HG03045 (cell line): ENCODE results near the gene C1QB.
"Not testable (repeated sequence)": the region's sequence is repeated elsewhere in the genome, so short reads cannot be mapped to it uniquely, and the experiment has no call there.

Experiments used
- ATAC-seq: cut with Tn5 transposase; IDR thresholded peaks from one replicate; pipeline ENCODE4 v1.9.1; 2021; ENCODE audit warnings: mild to moderate bottlenecking, moderate library complexity; ENCODE audit not compliant: unreplicated experiment

The C1QB gene

GRCh38 chr1:22662318-22662717, 9.3 kb downstream of the C1QB start:
- no peak for ATAC-seq

DNA sequence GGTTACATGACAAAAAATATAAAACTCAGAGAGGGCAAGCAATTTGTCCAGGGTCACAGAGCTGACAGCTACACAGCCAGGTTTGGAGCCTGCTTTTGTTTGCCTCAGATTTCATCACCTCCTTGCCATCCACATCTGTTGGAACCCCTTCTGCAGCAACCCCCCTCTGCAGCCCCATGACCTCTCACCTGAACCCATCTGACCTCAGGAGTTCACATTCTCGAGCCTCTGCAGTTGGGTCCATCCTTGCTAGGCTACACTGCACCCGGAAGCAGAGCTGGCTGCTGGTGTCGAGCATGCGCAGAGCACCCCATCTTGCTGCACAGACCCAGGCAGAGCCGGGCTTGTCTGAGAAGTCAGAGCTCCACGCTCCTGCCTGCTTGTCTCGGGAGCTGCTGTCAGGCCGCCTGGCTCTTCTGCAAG, 10.0 kb downstream of the C1QB start:
- no peak for ATAC-seq

- no peak for ATAC-seq
These were observed 12.7 kb downstream of the C1QB start for GRCh38 chr1:22665752-22666151.

- no peak for ATAC-seq
These were observed 13.4 kb downstream of the C1QB start for GRCh38 chr1:22666412-22666811.

DNA sequence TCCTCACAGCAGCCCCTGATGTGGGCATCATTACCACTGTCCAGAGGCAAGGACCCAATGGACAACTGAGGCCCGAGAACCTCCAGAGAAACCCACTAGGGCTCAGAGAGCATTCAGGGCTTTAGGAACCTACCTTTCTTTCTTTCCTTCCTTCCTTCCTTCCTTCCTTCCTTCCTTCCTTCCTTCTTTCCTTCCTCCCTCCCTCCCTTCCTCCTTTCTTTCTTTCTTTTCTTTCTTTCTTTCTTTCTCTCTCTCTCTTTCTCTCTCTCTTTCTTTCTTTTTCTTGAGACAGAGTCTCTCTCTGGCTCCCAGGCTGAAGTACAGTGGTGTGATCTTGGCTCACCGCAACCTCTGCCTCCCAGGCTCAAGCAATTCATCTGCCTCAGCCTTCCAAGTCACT, 15.8 kb downstream of the C1QB start:
- ATAC-seq = not testable (repeated sequence)

DNA sequence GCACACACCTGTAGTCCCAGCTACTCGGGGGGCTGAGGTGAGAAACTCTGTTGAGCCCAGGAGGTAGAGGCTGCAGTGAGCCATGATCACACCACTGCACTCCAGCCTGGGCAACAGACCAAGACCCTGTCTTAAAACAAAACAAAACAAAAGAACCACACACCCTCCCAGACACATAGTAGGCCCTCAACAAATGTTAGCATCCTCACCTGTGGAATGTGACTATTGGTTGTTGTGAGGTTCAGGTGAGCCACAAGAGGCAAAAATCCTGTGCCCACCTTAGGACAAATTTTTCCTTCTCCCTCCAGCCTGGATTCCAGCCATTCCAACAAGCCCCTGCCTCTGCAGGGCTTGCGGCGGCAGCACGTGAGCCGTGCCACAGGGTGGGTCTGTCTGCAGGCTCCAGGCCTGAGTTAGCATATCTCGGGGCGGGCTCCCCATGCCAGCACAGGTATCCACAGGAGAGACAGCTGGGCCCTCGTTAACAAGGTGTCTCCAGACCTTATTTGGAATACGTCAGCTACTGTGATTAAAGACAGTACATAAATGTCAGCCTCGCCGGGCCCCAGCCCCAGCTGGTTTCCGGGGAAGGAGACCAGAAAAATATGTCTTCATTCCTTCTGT, 17.4 kb downstream of the C1QB start:
- no peak for ATAC-seq

DNA sequence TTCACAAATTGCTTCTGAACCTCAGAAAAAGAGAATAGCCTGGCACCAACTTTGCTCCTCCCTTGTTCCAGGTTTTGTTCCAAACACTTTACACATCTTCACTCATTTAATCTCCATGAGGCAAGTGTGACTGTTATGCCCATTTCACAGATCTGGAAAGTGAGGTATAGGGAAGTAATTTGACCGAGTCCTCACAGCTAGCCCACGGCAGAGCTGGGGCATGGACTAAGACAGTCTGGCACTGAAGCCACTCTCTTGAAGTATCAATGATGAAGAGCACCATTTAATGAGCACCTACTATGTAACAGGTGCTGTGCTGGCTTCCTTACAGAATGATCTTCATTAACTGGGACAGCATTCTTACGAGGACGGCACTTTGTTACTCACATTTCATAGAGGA, 19.0 kb downstream of the C1QB start:
- no peak for ATAC-seq

DNA sequence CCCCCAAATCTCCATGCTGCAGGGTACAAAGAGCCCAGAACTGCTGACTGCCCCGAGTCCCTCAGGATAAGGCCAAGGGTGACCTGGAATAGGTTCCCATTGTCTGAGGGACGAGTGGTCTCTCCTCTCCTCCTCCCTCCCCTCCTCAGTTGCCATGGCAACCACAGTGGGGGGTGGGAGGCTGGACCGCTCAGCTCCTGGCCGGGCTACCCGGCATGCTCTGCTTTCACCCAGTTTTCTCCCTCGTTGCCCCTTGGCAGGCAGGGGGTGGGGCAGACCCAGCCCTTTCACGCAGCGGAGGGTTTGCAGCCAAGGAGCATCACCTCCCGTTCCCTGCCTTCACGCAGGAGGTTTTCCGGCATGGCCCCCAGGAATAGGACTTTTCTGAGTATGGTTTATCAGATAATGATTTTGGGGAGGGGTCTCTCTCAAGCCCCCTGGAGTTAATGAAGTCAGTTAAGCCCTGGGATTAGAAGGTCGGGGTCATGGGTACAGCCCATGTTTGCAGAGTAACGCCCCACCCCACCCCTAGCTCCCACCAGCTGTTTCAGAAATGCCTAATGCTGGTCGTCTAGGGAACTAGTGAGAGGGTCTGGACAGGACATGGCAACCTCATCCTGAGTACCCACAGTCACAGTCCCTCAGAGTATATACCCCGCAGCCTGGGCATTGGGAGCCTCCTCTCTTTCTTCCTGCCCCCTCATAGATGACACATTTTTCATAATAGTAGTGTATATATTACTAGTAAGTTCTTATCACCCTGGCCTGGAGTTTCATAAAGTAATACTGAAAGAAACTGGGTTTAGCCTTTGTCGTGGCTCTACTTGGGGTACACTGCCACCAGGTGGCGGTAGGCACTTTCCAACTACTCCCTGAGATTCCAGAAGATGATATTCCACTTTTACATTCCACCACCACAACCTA, 20.7 kb downstream of the C1QB start:
- ATAC-seq = no peak

DNA sequence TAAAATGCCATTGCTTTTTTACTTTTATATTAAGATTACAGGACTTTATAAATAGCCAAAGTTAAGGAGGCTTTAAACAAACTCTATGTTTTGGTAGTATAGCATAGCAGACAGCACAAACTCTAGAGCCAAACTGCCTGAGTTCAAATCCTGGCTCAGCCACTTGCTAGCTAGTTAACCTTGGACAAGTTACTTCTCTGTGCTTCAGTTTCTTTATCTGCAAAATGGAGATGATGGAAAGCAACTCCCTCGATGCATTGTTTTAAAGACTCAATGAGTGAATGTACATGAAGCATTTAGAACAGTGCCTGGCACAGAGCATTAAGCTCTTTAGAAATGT, 21.3 kb downstream of the C1QB start:
- no peak for ATAC-seq

DNA sequence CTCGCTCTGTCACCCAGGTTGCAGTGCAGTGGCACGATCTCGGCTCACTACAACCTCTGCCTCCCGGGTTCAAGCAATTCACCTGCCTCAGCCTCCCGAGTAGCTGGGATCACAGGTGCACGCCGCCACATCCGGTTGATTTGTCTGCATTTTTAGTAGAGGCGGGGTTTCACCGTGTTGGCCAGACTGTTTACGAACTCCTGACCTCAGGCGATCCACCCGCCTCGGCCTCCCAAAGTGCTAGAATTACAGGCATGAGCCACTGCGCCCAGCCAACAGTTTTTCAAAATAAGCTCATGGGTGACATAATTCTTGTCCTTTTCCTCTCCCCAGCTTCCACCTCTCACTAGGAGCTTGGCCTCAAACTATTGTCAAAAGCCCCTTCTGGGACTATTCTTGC, 23.1 kb downstream of the C1QB start:
- not testable (repeated sequence) for ATAC-seq

DNA sequence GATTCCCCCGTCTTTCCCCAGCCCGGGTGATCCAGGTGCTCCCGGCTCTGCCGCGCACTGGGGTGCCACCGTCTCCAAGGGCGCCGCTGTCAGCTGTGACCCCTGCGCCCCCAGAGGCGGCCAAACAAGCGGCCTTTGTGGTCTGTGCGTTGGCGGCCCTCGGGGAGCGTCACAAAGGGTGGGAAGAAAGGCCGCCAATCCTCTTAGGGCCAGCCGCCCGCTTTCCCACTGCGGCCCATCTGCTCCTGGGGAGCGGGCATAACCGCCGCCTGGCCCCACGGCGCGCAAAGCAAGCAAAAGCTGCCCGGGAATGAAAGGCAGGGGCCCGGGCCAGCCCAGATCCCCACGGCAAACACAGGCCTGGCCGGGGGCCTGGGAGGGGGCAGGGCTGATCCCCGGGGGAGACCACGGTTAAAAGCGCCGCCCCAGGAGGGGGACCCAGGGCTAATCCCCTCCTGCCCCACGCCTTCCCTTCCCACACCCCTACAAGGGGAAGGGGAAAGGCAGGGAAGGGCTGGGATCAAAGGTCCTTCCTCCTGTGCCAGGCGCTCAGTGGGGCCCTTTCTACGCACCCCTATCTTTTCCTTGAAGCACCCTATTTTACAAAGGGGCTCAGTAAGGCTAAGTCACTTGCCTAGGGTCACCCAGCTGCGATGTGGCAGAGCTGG, 24.0 kb downstream of the C1QB start:
- no peak for ATAC-seq

- no peak for ATAC-seq
These were observed 25.2 kb downstream of the C1QB start for GRCh38 chr1:22677931-22678896.

DNA sequence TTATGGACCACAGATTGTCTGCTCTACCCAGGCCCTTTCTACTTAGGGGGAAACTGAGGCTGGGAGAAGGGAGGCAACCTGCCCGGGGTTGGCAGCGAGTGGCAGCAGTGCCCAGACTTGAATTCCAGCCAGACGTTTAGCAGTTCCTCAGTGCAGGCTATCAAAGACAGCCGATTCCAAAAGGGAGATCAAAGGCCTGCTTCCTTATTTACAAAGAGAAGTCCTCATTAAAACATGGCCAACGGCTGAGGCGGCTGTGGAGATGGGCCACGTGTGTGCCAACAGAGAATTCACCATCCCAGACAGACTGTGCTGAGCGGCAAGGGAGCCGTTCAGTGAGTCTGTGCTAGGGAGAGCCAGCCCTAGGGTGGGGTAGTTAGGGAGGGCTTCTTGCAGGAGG, 27.7 kb downstream of the C1QB start:
- ATAC-seq = no peak

GRCh38 chr1:22681556-22682276, 28.7 kb downstream of the C1QB start:
- no peak for ATAC-seq

DNA sequence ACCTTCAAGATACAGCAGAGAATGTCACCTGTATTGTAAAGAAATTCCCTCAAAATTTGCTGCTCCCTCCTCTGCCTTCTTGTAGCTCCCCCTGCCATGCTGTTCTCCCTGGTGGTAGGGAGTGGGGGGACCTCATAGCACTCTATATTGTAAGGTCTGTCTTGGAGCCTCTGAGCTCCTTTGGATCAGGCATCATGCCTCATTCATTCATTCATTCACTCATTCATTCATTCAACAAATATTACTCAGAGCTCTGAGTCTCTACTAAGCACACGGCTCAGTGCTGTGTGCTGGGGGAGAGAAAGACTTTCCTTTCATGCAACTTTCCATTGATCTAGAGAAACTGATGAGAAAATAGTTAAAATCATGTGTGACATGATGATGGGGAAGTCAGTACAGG, 30.5 kb downstream of the C1QB start:
- ATAC-seq = no peak

GRCh38 chr1:22685591-22686059, 32.6 kb downstream of the C1QB start:
- no peak for ATAC-seq

- no peak for ATAC-seq
These were observed 34.2 kb downstream of the C1QB start for GRCh38 chr1:22687191-22687590.

- ATAC-seq = no peak
These were observed 35.4 kb downstream of the C1QB start for GRCh38 chr1:22688466-22688865.

DNA sequence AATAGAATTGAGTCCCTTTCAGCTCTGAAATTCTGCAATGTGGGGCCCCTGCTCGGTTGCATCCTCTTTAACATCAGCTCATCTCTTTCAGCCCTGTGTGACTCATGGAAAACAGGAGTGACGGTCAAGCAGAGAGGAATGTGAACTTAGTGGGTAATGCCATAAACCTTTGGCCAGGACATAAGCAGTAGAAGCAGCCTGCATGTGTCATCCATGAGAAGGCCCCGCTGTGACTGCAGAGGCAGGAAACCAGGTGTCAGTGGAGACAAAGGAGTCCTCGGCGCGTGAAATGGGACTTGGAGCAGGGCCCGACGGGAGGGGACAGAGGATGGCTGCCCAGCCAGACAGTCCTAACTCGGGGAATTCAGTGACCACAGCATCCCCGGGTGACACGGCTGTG, 36.5 kb downstream of the C1QB start:
- ATAC-seq = no peak
